ENCODE results near the gene NTN1.

NTN1 gene

DNA sequence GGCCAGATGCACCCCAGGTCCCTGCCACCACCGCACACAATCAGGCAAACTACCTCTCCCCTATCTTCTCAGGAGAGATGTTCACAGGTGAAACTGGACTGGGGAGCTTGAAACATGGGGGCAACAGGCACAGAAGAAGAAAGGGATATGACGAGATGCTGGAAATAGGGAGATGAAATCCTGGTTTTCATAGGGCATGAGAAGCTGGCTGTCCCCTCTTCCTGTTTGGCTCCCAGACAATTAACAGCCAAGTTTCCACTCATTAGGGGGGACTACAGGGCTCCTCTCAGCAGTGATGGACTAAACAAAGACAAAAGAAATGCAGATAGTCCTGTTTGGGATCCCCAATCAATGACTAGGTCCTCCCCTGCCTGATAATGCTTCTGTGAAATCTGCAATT is 266.0 kb downstream of the NTN1 start:
- DNase-seq = no peak

DNA sequence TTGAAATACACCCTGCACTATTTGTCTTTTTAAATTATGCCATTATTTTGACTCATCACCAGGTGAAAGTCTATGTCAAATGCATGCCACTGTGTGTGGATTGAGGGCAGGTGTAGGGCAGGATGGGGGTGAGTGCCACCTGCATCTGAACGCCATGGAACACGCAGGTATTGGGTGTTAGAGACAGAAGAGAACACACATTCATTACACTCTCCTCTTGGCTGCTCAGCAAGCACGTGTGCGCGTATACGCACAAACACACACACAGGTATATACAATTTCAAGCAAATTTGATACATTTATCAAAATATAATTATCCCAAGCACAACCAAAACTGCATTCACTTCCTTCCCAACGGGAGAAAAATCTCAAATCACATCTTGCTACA is 268.9 kb downstream of the NTN1 start:
- DNase-seq = no peak

DNA sequence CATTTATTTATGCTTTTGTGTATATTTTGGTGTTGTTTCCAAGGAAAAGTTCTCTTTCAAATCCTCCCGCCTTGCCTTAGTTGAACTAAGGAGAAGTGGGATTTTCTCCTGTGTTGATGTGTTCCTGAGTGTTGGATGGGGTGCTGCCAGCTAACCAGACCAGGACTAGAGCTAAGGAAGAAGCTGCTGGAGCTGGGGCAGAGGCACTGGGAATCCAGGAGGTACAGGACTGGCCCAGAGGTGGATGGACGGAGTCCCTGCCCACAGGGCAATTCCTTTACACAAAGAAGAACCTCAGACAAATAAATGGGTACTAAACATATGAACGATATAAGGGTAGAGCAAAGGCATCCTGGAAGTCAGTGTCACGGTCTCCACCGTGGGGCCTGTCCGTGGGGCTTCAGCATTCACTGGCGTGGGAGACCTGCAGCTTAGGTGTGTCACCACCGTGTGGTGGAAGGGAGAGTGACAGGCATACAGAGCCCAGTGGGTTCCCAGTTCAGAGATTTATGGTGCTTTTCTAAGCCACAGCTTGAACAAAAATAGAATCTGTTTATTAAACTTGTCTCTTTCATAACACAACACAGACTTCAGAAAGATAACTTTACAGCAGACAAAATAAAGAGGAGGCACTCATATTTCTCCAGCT is 270.7 kb downstream of the NTN1 start:
- no peak for DNase-seq

DNA sequence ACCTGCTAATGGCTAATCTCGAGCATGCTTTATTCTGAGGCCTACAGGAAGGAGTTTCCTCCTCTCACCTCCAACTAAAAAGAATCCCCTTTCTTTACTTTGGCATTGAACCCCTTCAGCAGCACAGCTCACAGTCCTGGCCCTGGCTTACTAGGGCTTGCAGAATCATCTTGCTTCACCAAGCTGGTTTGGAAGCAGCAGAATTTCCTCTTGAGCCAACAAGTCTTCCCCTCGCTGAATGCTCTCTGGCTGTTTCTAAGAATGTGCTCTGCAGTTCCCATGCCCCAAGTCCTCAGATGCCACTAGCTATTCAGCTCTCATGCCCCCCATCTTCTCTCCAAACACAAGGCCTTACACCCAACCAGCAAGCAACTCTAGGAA is 271.2 kb downstream of the NTN1 start:
- no peak for DNase-seq

All from NCI-H774 (cell line).